ENCODE data around the gene WBP2. TPM values are rescaled to one million over a fixed set of nuclear protein-coding genes. Genes with fewer than 3 reads are reported as not detected.
"Not testable (repeated sequence)": the region's sequence is repeated elsewhere in the genome, so short reads cannot be mapped to it uniquely, and the experiment has no call there.

WBP2 gene
- total and polyA plus RNA-seq, 10 of the 15 experiments (the other 5 are each of a cell fraction or from before 2014, with no cell fraction given): 1.5 to 57.3 (median 27.5) TPM

DNA sequence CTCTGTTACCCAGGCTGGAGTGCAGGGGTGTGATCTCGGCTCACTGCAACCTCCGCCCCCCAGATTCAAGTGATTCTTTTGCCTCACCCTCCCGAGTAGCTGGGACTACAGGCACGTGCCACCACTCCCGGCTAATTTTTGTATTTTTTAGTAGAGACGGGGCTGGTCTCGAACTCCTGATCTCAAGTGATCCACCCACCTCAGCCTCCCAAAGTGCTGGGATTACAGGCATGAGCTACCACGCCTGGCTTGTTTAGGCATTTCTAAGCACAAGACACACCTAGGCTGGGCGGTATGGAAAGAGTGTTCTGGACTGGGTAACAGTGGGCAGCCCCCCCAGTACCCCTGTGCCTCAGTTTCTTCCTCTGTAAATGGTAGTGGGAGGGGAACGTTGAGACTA, 15.1 kb upstream of the WBP2 start:
- intact Hi-C loops (cut with micrococcal nuclease; ENCODE audit: unreplicated experiment); H3K27me3 ChIP-seq (replicated peaks in 1 of 2; ENCODE audit: control insufficient read depth in 2 of 2, insufficient read depth in 2 of 2, low read length in 1 of 2); H3K4me2 ChIP-seq (ENCODE audit: control insufficient read depth, insufficient read depth); RAD21 ChIA-PET (ENCODE audit: unreplicated experiment); H3K9me3 ChIP-seq (replicated peaks; ENCODE audit: control insufficient read depth, insufficient read depth, low read length); H4K20me1 ChIP-seq (ENCODE audit: control insufficient read depth, insufficient read depth); BruUV-seq (replicated peaks); ATAC-seq; in situ Hi-C loops (cut with MboI); DNase-seq (ENCODE audit: low read depth, low spot score); POLR2A ChIA-PET; SMC1A ChIA-PET (ENCODE audit: uncharacterized antibody, unreplicated experiment); H3K9ac ChIP-seq (ENCODE audit: control insufficient read depth, insufficient read depth, low read length); H3K4me1 ChIP-seq (ENCODE audit: control insufficient read depth, insufficient read depth, low read length); FAIRE-seq; H2AFZ ChIP-seq (ENCODE audit: control insufficient read depth, low read depth, low read length); H3K4me3 ChIP-seq; H3K79me2 ChIP-seq (ENCODE audit: control insufficient read depth, insufficient read depth, low read length); H3K27ac ChIP-seq (ENCODE audit: control insufficient read depth, insufficient read depth); H3K36me3 ChIP-seq (ENCODE audit: control insufficient read depth in 2 of 2, insufficient read depth in 2 of 2, low read length in 1 of 2): not testable (repeated sequence)
- WGBS (ENCODE audit: insufficient coverage, insufficient replicate concordance, low lambda C conversion rate, missing lambda C conversion rate): 34% methylated on average over 10 of the region's 10 CpGs
- CTCF ChIA-PET: interaction anchor here (1.0 to 1.6 kb wide), 2 partner anchors 9 to 106 kb away, joined by 3 to 4 read pairs; partner anchors contain the start of gene GALK1

DNA sequence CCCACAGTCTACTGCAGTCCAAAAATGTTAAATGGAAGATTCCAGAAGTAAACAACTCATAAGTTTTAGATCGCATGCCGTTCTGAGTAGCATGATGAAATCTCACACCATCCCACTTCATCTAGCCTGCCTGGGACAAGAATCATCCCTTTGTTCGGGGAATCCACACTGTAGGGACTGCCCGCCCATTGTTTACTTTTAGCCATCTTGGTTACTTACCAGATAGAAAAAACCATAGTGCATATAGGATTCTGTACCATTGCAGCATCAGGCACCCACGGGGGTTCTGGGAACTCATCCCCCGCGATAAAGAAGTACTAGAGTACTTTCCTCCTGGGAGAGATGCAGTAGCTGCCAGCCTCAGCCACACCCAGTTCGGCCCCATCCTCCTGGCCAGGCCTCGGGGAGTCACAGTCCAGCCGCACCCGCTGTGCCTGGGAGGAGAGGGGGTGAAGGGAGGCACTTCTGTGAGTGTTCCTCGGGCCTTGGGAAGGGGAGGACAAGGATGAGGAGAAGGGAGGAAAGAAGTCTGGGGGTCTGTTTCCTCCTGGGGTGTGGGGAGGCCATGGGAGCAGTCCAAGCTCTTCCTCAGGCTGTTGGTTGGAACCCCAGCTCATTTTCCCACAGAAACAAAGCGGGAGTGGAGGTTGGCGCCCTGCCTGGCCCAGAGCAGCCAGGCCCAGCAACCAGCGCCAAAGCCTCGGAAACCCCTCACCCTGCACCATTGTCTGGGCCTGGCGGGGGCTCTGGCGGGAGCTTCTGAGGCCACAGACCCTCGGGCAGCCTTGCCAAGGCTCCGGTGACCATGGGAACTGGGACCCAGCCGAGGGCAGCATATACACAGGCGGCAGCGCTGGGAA, 14.4 kb upstream of the WBP2 start:
- no TSS peak for BruUV-seq (replicated peaks)
- CTCF ChIA-PET: interaction anchor here (1.6 kb wide), 1 partner anchor 105 kb away, joined by 4 read pairs; the partner anchor contains the start of gene GALK1
- no peak overlapping the region for H3K4me2 ChIP-seq (ENCODE audit: control insufficient read depth, insufficient read depth)

DNA sequence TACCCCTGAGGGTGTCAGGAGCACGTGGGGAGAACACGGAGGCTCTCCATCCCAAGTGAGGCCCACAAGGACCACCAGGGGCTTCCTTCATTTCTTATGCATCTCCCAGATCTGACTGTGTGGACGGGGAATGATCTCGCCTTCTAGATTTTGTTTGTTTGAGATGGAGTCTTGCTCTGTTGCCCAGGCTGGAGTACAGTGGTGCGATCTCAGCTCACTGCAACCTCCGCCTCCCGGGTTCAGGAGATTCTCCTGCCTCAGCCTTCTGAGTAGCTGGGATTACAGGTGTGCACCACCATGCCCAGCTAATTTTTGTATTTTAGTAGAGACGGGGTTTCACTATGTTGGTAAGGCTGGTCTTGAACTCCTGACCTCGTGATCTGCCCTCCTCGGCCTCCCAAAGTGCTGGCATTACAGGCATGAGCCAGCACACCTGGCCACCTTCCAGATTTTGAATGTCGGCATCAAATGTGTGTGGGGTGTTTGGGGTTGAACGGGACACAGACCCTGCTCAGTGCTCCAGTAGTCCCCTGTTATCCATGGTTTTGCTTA, 13.7 kb upstream of the WBP2 start:
- POLR2A ChIA-PET: interaction anchor here (1.8 kb wide), 1 partner anchor 10 kb away, joined by 3 read pairs; no protein-coding TSS in a partner anchor
- BruUV-seq (replicated peaks): not testable (repeated sequence)

More for the DNA sequence above, 14.4 kb upstream of the WBP2 start:
- RAD21 ChIA-PET (ENCODE audit: unreplicated experiment): no interaction called here
- Histone ChIP-seq H3K36me3 (ENCODE audit: control insufficient read depth in 2 of 2, insufficient read depth in 2 of 2, low read length in 1 of 2) (no peaks in the 10 kb centered on the region), H3K27ac (ENCODE audit: control insufficient read depth, insufficient read depth) (no peak overlapping the region), H3K9ac (ENCODE audit: control insufficient read depth, insufficient read depth, low read length) (no peak overlapping the region), H3K4me1 (ENCODE audit: control insufficient read depth, insufficient read depth, low read length) (peaks cover 9% of the 10 kb centered on the region), H3K27me3 (replicated peaks in 1 of 2; ENCODE audit: control insufficient read depth in 2 of 2, insufficient read depth in 2 of 2, low read length in 1 of 2) (no peaks in the 10 kb centered on the region), H3K79me2 (ENCODE audit: control insufficient read depth, insufficient read depth, low read length) (no peaks in the 10 kb centered on the region), H3K9me3 (replicated peaks; ENCODE audit: control insufficient read depth, insufficient read depth, low read length) (no peaks in the 10 kb centered on the region), H2AFZ (ENCODE audit: control insufficient read depth, low read depth, low read length) (no peak overlapping the region), H3K4me3 (no peak overlapping the region), H4K20me1 (ENCODE audit: control insufficient read depth, insufficient read depth) (no peaks in the 10 kb centered on the region)
- POLR2A ChIA-PET: interaction anchor here (0.5 kb wide), 1 partner anchor 436 kb away, joined by 3 read pairs; no protein-coding TSS in a partner anchor
- TF ChIP-seq POLR2AphosphoS5 (IDR thresholded peaks at IDR 0.05; ENCODE audit: low read length) (no peak), KAT2A (conservative IDR thresholded peaks at IDR 0.05; ENCODE audit: control insufficient read depth, low read depth, low read length) (no peak), RFX5 (IDR thresholded peaks at IDR 0.05; ENCODE audit: low read depth, low read length) (no peak), IKZF2 (IDR thresholded peaks at IDR 0.05) (no peak), RCOR1 (conservative IDR thresholded peaks at IDR 0.05; ENCODE audit: low read depth, low read length) (no peak), HDGF (IDR thresholded peaks at IDR 0.05) (no peak)
- TF ChIP-seq, protein P1, sequence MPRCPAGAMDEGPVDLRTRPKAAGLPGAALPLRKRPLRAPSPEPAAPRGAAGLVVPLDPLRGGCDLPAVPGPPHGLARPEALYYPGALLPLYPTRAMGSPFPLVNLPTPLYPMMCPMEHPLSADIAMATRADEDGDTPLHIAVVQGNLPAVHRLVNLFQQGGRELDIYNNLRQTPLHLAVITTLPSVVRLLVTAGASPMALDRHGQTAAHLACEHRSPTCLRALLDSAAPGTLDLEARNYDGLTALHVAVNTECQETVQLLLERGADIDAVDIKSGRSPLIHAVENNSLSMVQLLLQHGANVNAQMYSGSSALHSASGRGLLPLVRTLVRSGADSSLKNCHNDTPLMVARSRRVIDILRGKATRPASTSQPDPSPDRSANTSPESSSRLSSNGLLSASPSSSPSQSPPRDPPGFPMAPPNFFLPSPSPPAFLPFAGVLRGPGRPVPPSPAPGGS (IDR thresholded peaks at IDR 0.05; ENCODE audit: borderline replicate concordance, insufficient read depth, low read depth, low read length, poor library complexity, severe bottlenecking): no peak
- 64% methylated on average over 23 of the region's 23 CpGs for WGBS (ENCODE audit: insufficient coverage, insufficient replicate concordance, low lambda C conversion rate, missing lambda C conversion rate)
- no peak for DNase-seq (ENCODE audit: low read depth, low spot score)
- SMC1A ChIA-PET (ENCODE audit: uncharacterized antibody, unreplicated experiment): no interaction called here
- in situ Hi-C loops (cut with MboI): no loop called here
- intact Hi-C loops (cut with micrococcal nuclease; ENCODE audit: unreplicated experiment): no loop called here
- no peak for FAIRE-seq
- no peak for ATAC-seq

More for the DNA sequence above, 13.7 kb upstream of the WBP2 start:
- in situ Hi-C loops (cut with MboI); H3K4me3 ChIP-seq; RAD21 ChIA-PET (ENCODE audit: unreplicated experiment); H3K27me3 ChIP-seq (replicated peaks in 1 of 2; ENCODE audit: control insufficient read depth in 2 of 2, insufficient read depth in 2 of 2, low read length in 1 of 2); H3K36me3 ChIP-seq (ENCODE audit: control insufficient read depth in 2 of 2, insufficient read depth in 2 of 2, low read length in 1 of 2); H3K79me2 ChIP-seq (ENCODE audit: control insufficient read depth, insufficient read depth, low read length); H3K9ac ChIP-seq (ENCODE audit: control insufficient read depth, insufficient read depth, low read length); DNase-seq (ENCODE audit: low read depth, low spot score); intact Hi-C loops (cut with micrococcal nuclease; ENCODE audit: unreplicated experiment); ATAC-seq; H2AFZ ChIP-seq (ENCODE audit: control insufficient read depth, low read depth, low read length); H3K27ac ChIP-seq (ENCODE audit: control insufficient read depth, insufficient read depth); FAIRE-seq; H3K9me3 ChIP-seq (replicated peaks; ENCODE audit: control insufficient read depth, insufficient read depth, low read length); H3K4me2 ChIP-seq (ENCODE audit: control insufficient read depth, insufficient read depth); SMC1A ChIA-PET (ENCODE audit: uncharacterized antibody, unreplicated experiment); H4K20me1 ChIP-seq (ENCODE audit: control insufficient read depth, insufficient read depth): not testable (repeated sequence)
- CTCF ChIA-PET: interaction anchor here (1.3 kb wide), 1 partner anchor 10 kb away, joined by 5 read pairs; no protein-coding TSS in a partner anchor
- peaks cover 16% of the 10 kb centered on the region for H3K4me1 ChIP-seq (ENCODE audit: control insufficient read depth, insufficient read depth, low read length)
- WGBS (ENCODE audit: insufficient coverage, insufficient replicate concordance, low lambda C conversion rate, missing lambda C conversion rate): 75% methylated on average over 12 of the region's 12 CpGs

Measured in GM12878 (cell line).